Measurements from ENCODE around the gene PTPRC.

DNA sequence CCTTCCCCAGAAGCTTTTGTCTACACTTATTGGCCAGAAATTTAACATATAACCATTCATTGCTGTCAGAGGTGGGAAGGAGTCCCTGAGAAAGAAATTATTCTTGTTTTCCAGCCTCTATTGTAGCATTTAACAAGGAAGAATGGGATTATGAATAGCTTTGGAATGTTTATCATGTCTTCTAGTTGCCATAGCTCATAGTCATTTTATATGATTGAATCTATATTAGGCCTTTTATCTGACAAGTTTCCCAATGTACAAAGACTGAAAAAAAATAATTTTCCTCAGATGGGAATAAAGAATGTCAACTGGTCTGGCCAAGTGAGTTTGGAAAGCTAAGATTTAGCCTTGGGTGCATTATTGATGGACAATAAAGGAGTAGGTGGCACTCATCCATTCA is 28.3 kb downstream of the PTPRC start:
- TF ChIP-seq, protein P1, sequence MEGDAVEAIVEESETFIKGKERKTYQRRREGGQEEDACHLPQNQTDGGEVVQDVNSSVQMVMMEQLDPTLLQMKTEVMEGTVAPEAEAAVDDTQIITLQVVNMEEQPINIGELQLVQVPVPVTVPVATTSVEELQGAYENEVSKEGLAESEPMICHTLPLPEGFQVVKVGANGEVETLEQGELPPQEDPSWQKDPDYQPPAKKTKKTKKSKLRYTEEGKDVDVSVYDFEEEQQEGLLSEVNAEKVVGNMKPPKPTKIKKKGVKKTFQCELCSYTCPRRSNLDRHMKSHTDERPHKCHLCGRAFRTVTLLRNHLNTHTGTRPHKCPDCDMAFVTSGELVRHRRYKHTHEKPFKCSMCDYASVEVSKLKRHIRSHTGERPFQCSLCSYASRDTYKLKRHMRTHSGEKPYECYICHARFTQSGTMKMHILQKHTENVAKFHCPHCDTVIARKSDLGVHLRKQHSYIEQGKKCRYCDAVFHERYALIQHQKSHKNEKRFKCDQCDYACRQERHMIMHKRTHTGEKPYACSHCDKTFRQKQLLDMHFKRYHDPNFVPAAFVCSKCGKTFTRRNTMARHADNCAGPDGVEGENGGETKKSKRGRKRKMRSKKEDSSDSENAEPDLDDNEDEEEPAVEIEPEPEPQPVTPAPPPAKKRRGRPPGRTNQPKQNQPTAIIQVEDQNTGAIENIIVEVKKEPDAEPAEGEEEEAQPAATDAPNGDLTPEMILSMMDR (conservative IDR thresholded peaks at IDR 0.05): no peak
- TF ChIP-seq ZFX (IDR thresholded peaks at IDR 0.05): no peak
